Hematopoietic multipotent progenitor cell treated with erythropoietin and hydrocortisone succinate and interleukin-3 and kit ligand, for 8 days (in vitro differentiated cells): ENCODE data around the gene HSPG2.

ENCODE experiments used
- DNase-seq: peaks from one replicate; pipeline ENCODE4 v3.0.0-alpha.2; 2015

Gene HSPG2

GRCh38 chr1:21878009-21878773 lies 58.9 kb downstream of the HSPG2 start:
- DNase-seq, result no peak

GRCh38 chr1:21876267-21876666 lies 60.8 kb downstream of the HSPG2 start:
- DNase-seq, result no peak

- DNase-seq, result no peak
Observed at GRCh38 chr1:21875621-21876063, 61.5 kb downstream of the HSPG2 start.

- no peak for DNase-seq
Observed at GRCh38 chr1:21874778-21875547, 62.1 kb downstream of the HSPG2 start.

GRCh38 chr1:21874328-21874727 lies 62.8 kb downstream of the HSPG2 start:
- no peak for DNase-seq

- DNase-seq, result no peak
Observed at GRCh38 chr1:21873761-21874160, 63.3 kb downstream of the HSPG2 start.

- no peak for DNase-seq
Observed at GRCh38 chr1:21873174-21873573, 63.9 kb downstream of the HSPG2 start.

- DNase-seq, result no peak
Observed at GRCh38 chr1:21872445-21873079, 64.5 kb downstream of the HSPG2 start.

- DNase-seq, result no peak
Observed at GRCh38 chr1:21871943-21872342, 65.2 kb downstream of the HSPG2 start.

- no peak for DNase-seq
Observed at GRCh38 chr1:21870611-21871010, 66.5 kb downstream of the HSPG2 start.

GRCh38 chr1:21869620-21870121 lies 67.4 kb downstream of the HSPG2 start:
- no peak for DNase-seq

GRCh38 chr1:21868941-21869454 lies 68.1 kb downstream of the HSPG2 start:
- DNase-seq, result no peak

- DNase-seq, result no peak
Observed at GRCh38 chr1:21868482-21868881, 68.6 kb downstream of the HSPG2 start.

GRCh38 chr1:21867451-21867996 lies 69.6 kb downstream of the HSPG2 start:
- DNase-seq, result peak; percentile 77

- DNase-seq, result no peak
Observed at GRCh38 chr1:21866707-21867043, 70.4 kb downstream of the HSPG2 start.

- peak; percentile 95 for DNase-seq
Observed at GRCh38 chr1:21865943-21866706, 71.0 kb downstream of the HSPG2 start.

GRCh38 chr1:21865609-21865942 lies 71.5 kb downstream of the HSPG2 start:
- DNase-seq, result no peak

- no peak for DNase-seq
Observed at GRCh38 chr1:21864730-21865129, 72.4 kb downstream of the HSPG2 start.

- no peak for DNase-seq
Observed at GRCh38 chr1:21863981-21864380, 73.1 kb downstream of the HSPG2 start.

GRCh38 chr1:21861602-21862429 lies 75.3 kb downstream of the HSPG2 start:
- no peak for DNase-seq

- peak; percentile 88 for DNase-seq
Observed at GRCh38 chr1:21860971-21861370, 76.1 kb downstream of the HSPG2 start.
